Measurements from ENCODE around the gene JAKMIP1.

The JAKMIP1 gene

GRCh38 chr4:6115342-6115741 is 85.0 kb downstream of the JAKMIP1 start:
- peak; percentile 21 for DNase-seq

DNA sequence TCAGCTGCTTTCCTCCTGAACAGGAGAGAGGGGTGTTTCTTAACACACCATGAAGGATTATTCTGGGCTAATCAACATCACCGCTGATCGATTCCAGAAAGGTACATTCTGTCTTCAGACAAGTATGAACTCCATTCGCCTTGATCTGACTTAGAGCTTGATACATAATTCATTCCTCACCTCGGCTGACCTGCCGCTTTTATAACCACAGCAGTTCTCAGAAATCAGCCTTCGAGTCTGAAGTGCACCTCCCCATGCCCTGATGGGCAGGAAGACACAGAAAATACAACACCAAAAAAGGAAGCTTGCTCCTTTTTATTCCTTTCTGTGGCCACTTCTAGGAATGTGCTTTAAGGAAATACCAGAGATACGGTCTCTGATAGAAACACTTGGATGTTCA is 85.7 kb downstream of the JAKMIP1 start:
- no peak for DNase-seq

DNA sequence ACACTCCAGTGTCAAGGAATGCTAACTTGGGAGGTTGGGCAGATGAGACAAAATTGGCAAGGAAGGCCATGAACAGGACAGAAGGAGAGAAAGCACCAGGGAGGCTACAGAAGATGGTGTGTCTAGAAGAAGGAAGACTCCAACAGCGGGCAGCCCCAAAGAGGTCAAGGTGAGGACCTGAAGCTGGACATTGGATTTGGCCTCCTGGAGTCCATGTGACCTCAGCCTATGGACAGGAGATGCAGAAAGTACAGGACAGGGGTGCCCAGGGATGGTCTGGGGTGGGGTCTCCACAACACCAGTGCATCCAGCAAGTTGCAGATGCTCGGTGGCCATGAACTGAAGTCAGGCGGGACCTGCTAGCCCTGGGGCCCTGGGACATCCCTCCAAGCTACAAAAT is 86.2 kb downstream of the JAKMIP1 start:
- peak; percentile 21 for DNase-seq

DNA sequence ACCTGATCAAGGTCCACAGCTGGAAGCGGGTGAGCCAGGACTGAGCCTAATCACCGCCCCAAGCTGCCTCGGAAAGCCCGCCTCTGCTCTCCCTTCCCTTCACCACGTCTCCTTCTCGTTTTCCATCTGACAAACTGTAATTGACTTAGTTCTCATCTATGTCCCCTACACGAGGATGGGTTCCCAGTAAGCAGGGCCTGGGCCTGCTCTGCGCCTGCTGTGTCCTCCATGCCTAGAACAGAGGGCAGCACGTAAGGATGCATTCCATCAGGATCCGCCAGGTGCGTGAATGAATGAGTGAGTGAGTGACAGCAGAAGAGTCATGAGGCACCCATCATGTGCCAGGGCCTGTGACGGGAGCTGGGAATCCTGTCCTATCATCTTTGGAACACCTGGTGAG is 86.7 kb downstream of the JAKMIP1 start:
- DNase-seq: peak; percentile 14

- DNase-seq: peak; percentile 25
Observed at GRCh38 chr4:6112606-6113290, 87.6 kb downstream of the JAKMIP1 start.

DNA sequence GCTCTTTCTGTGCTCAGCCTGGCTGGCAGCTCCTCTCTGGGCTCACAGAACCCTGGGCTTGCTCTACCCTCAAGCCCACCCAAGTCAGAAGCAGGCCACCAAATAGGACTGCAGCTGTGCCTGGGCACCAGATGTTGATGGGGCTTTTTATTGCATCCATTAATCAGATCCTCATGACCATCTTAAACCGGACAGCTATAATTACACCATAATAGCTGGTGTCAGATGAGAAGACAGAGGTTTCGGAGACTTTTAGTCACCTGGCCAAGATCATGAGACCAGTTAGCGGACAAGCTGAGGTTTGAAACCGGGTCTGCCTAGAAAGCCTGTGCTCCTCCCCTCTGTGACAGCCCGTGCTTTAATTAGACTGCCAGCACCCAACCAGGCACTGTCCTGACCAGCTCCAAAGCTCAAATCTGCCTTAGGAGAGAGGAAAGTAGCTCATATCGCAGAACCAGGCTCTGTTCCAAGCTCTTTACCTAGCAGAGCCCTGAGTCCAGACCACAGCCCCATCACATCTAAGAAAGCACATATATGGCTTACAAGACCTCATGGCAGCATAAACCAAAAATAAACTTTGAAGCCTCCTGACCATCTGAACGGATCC is 88.9 kb downstream of the JAKMIP1 start:
- DNase-seq: peak; percentile 19

- DNase-seq: peak; percentile 61
Observed at GRCh38 chr4:6110681-6111353, 89.5 kb downstream of the JAKMIP1 start.

- DNase-seq: peak; percentile 61
Observed at GRCh38 chr4:6109842-6110560, 90.3 kb downstream of the JAKMIP1 start.

- peak; percentile 53 for DNase-seq
Observed at GRCh38 chr4:6107886-6108285, 92.5 kb downstream of the JAKMIP1 start.

GRCh38 chr4:6107114-6107791 is 93.1 kb downstream of the JAKMIP1 start:
- DNase-seq: peak; percentile 42

DNA sequence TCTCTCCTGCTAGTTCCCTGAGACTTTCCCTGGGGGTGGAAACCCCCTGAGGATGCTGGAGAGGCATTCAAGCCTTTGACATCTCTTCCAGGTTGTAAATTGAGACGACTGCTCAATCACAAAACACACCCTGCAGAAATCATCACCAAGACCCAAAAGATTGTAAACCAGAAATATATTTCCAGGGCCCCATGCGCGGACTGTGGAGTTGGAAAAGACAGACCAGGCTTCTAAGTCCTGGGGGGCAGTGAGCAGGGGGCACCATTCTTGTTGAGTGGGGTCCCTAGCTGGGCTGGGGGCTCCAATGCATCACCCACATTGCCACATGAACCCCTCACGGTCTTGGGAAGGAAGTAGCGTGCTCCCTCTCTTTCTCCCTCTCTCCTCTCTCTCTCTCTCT is 94.2 kb downstream of the JAKMIP1 start:
- peak; percentile 14 for DNase-seq

GRCh38 chr4:6105311-6105911 is 94.9 kb downstream of the JAKMIP1 start:
- DNase-seq: peak; percentile 49

GRCh38 chr4:6104541-6105130 is 95.7 kb downstream of the JAKMIP1 start:
- peak; percentile 17 for DNase-seq

DNA sequence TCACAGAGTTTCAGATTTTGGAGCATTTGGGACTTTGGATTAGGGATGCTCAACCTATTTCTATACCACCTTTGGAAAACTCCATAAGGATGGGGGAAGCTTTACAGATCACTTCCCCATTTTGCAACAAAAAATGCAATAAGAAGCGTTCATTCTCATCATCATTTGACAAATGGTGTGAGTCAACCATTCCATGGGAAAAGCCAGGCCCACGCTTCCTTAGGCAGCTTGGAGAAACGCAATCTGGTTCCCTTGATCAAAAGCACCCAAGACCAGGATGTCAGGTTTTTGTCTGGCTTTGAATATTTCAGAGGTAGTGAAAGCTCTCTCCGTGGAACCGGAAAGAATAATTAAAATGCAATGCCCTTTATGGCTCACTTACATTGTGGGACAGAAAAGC is 102.8 kb downstream of the JAKMIP1 start:
- DNase-seq: no peak

- DNase-seq: peak; percentile 50
Observed at GRCh38 chr4:6095897-6096296, 104.5 kb downstream of the JAKMIP1 start.

GRCh38 chr4:6095023-6095752 is 105.2 kb downstream of the JAKMIP1 start:
- DNase-seq: peak; percentile 21

DNA sequence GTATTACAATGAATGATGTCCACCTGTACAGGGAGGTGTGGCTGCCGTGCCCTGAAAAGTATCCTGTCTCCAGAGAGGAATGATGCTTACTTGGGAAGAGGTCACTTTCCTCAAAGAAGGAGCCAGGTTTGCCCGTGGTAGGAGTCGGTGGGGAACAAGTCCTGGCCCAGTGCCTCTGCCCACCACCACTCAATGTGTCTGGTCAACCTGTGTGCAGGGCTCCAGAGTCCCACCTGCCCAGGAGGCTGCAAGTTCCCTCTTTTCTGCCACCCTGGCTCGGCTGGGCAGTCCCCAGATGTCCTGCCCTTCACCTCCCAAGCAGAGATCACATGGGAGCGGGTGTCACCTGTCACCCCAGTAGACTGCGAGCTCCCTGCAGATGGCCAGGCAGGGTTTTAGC is 106.7 kb downstream of the JAKMIP1 start:
- peak; percentile 55 for DNase-seq

- DNase-seq: no peak
Observed at GRCh38 chr4:6092971-6093370, 107.4 kb downstream of the JAKMIP1 start.

DNA sequence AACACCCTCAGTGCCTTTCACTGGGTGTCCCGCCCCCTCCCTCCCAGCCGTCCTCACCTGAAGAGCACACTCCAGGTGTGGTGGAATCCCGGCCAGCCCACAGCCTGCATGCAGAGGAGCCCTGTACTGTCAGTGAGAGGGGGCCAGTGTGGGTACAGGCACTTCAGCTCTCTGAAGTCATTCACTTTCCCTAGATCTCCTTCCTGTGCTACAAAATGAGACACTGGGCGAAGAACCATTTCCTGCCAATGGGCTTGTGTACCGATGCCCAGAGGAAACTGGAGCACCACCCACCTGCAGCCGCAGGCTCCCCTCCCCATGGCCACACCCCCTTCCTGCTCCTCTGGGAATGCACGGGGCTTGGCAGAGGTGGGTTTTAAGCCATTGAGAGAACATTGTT is 108.2 kb downstream of the JAKMIP1 start:
- peak; percentile 41 for DNase-seq

DNA sequence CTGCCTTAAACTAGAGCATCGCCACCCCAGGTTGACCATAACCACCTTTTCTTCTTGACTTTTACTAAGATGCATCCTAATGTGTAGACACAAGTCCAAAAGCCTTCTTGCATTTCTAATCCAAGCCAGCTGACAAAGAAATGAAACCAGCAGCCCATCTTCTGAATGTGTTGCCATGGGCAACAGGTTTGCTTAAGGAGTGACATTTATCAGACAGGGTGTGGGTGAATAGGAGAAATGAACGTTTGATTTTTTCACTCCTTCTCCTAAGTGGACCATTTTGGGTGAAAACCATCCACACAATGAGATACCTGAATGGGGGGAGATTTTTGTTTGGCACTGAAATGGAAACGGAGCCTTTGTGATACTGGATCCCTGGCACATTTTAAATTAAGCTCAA is 109.4 kb downstream of the JAKMIP1 start:
- DNase-seq: no peak

DNA sequence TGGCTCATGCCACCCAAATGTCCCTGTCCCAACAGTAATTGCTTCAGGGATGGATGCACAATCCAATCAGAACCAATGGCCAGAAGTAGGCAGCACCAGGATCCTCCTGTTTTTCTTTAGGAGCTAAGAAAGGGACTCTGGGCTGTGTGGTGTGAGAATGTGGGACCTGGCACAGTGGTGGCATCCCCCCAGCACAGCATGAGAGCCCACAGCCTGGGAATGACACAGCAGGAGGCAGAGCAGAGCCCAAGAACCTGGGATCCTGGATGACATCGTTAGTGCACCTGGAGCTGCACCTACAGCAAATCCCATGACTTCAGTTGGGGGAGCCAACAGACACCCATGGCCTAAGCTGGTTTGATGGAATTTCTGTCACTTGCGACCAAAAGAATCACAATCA is 111.4 kb downstream of the JAKMIP1 start:
- DNase-seq: peak; percentile 16
